OCI-LY1 (cell line): ENCODE results near the gene ROR1.

Experiments
- EZH2 ChIP-seq: fragments of 200-600 bp; sonication (generic), shearing (Covaris generic); IDR thresholded peaks from 2 replicates; pipeline ENCODE4 v1.8.0; 2017; ENCODE audit warnings: borderline replicate concordance, mixed run types, mild to moderate bottlenecking, antibody characterized with exemption, low read length, moderate library complexity, mixed read lengths
- TF ChIP-seq, protein P1 (sequence below): fragments of 200-600 bp; sonication (generic), shearing (Covaris generic); IDR thresholded peaks from 2 replicates; pipeline ENCODE4 v1.5.1; 2017; ENCODE audit warnings: mild to moderate bottlenecking, antibody characterized with exemption, low read length, moderate library complexity, mixed read lengths

DNA sequence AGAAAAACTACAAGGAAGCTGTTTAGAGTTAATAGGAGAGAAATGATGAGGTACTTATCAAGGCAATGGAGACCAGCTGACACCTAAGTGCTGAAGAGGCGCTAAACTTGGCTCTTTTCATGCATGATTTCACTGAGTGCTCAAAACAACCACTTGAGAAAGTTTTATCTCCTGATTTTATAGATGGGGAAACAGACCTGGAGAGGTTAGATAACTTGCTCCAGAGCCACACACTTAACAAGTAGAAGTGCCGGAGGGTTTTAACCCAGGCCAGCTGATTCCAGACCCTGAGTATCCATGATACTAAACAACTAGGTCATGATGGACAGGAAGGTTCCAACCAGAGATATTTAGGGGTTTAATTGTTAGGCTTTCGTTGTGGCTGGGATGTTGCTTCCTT is 455.5 kb downstream of the ROR1 start:
- TF ChIP-seq, protein P1, sequence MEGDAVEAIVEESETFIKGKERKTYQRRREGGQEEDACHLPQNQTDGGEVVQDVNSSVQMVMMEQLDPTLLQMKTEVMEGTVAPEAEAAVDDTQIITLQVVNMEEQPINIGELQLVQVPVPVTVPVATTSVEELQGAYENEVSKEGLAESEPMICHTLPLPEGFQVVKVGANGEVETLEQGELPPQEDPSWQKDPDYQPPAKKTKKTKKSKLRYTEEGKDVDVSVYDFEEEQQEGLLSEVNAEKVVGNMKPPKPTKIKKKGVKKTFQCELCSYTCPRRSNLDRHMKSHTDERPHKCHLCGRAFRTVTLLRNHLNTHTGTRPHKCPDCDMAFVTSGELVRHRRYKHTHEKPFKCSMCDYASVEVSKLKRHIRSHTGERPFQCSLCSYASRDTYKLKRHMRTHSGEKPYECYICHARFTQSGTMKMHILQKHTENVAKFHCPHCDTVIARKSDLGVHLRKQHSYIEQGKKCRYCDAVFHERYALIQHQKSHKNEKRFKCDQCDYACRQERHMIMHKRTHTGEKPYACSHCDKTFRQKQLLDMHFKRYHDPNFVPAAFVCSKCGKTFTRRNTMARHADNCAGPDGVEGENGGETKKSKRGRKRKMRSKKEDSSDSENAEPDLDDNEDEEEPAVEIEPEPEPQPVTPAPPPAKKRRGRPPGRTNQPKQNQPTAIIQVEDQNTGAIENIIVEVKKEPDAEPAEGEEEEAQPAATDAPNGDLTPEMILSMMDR: no peak
- TF ChIP-seq EZH2: no peak
